ENCODE results near the gene TMEM86B.
A peak's percentile ranks its signal among the peaks of the same experiment; 100 is the strongest.

Gene TMEM86B

DNA sequence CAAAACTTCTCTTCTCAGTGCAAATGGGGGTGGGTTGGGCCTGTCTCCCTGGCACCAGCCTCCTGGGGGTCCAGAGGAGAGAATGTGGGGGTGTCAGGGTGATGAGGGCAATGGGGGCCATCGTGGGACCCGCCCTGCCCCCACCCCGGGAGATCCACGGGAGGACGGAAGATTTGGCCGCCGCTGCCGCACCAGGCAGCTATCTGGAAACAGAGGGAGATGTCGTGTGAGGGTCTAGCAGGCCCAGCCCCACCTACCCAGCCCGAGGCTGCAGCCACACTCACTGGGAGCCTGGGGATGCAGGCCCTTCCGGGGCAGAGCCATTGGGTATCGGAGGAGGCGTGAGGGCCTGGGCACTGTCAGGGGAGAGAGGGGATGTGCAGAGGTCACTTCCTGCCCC, 1.8 kb upstream of the TMEM86B start:
- Histone ChIP-seq H3K4me3 (ENCODE audit: severe bottlenecking) (no peak overlapping the region), H3K4me1 (ENCODE audit: insufficient read depth, poor library complexity, severe bottlenecking) (no peaks in the 10 kb centered on the region), H3K9me3 (ENCODE audit: severe bottlenecking) (no peaks in the 10 kb centered on the region), H3K36me3 (ENCODE audit: low read depth) (peaks cover 48% of the 10 kb centered on the region), H3K27ac (ENCODE audit: poor library complexity, severe bottlenecking) (no peak overlapping the region), H3K27me3 (ENCODE audit: insufficient read depth, poor library complexity, severe bottlenecking) (no peaks in the 10 kb centered on the region)
- no peak for TF ChIP-seq CTCF (IDR thresholded peaks at IDR 0.05; ENCODE audit: poor library complexity, severe bottlenecking)
- ATAC-seq (ENCODE audit: low read depth): no peak
- no peak for DNase-seq (ENCODE audit: low spot score)

GRCh38 chr19:55229789-55230182, 1.2 kb upstream of the TMEM86B start:
- H3K27ac ChIP-seq (ENCODE audit: poor library complexity, severe bottlenecking): no peak overlapping the region
- H3K4me3 ChIP-seq (ENCODE audit: severe bottlenecking): no peak overlapping the region
- DNase-seq (ENCODE audit: low spot score) (no peak), ATAC-seq (ENCODE audit: low read depth) (no peak)
- H3K27me3 ChIP-seq (ENCODE audit: insufficient read depth, poor library complexity, severe bottlenecking): no peaks in the 10 kb centered on the region
- no peaks in the 10 kb centered on the region for H3K4me1 ChIP-seq (ENCODE audit: insufficient read depth, poor library complexity, severe bottlenecking)
- peaks cover 46% of the 10 kb centered on the region for H3K36me3 ChIP-seq (ENCODE audit: low read depth)
- H3K9me3 ChIP-seq (ENCODE audit: severe bottlenecking): no peaks in the 10 kb centered on the region
- no peak for TF ChIP-seq CTCF (IDR thresholded peaks at IDR 0.05; ENCODE audit: poor library complexity, severe bottlenecking)

DNA sequence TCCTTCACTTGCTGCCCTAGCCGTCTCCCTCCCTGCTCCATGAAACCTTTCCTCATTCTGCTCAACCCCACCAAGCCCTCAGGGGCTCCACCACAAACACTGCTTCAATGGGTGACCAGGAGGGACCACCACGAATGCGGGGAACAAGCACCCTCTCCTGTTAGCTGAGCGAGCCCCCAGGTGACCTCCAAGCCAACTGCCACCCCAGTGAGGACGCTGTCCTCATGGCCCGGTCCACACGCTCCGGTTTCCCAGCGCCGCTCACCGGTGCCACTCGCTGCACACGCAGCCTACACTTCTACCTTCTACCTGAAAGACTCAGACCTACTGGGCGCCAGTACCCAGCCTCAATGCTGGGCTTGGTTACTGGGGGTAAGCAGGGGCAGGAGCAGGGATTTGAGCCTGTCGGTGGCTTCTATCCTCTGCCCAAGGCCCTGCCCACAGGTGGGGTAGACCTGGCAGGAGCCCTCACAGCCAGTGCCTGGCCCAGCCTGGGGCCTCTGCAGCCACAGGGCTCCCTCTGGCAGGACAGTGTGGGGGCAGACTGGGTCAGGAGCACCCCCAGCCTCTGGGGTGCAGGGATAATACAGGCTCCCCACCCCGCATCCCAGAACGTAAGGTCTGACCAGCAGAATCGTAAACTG, 704 bp upstream of the TMEM86B start:
- Histone ChIP-seq H3K36me3 (ENCODE audit: low read depth) (peaks cover 41% of the 10 kb centered on the region), H3K9me3 (ENCODE audit: severe bottlenecking) (no peaks in the 10 kb centered on the region), H3K27ac (ENCODE audit: poor library complexity, severe bottlenecking) (no peak overlapping the region), H3K4me1 (ENCODE audit: insufficient read depth, poor library complexity, severe bottlenecking) (no peaks in the 10 kb centered on the region), H3K27me3 (ENCODE audit: insufficient read depth, poor library complexity, severe bottlenecking) (no peaks in the 10 kb centered on the region), H3K4me3 (ENCODE audit: severe bottlenecking) (no peak overlapping the region)
- DNase-seq (ENCODE audit: low spot score): no peak
- TF ChIP-seq CTCF (IDR thresholded peaks at IDR 0.05; ENCODE audit: poor library complexity, severe bottlenecking): no peak
- no peak for ATAC-seq (ENCODE audit: low read depth)

DNA sequence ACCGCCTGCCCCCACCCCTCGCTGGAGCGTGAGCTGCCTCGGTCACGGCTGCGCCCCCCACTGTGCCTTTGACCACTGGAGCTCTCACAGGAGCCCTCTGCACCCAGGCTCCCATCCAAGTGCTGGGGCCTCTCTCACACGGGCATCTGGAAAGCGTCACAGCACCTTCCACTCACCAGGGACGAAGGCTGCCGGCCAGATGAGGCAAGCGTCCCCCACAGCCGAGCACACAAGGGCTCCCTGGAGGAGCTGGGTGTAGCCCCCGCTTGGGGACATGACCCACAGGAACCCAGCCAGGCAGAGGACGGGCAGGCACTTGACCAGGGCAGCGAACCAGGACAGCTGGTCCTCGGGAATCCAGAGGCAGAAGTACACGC, 560 bp downstream of the TMEM86B start:
- Histone ChIP-seq H3K27ac (ENCODE audit: poor library complexity, severe bottlenecking) (no peak overlapping the region), H3K9me3 (ENCODE audit: severe bottlenecking) (no peaks in the 10 kb centered on the region), H3K4me1 (ENCODE audit: insufficient read depth, poor library complexity, severe bottlenecking) (no peaks in the 10 kb centered on the region), H3K4me3 (ENCODE audit: severe bottlenecking) (no peak overlapping the region), H3K36me3 (ENCODE audit: low read depth) (peaks cover 28% of the 10 kb centered on the region), H3K27me3 (ENCODE audit: insufficient read depth, poor library complexity, severe bottlenecking) (no peaks in the 10 kb centered on the region)
- DNase-seq (ENCODE audit: low spot score): no peak
- TF ChIP-seq CTCF (IDR thresholded peaks at IDR 0.05; ENCODE audit: poor library complexity, severe bottlenecking): no peak
- no peak for ATAC-seq (ENCODE audit: low read depth)

- Histone ChIP-seq H3K4me1 (ENCODE audit: insufficient read depth, poor library complexity, severe bottlenecking) (no peaks in the 10 kb centered on the region), H3K36me3 (ENCODE audit: low read depth) (peaks cover 23% of the 10 kb centered on the region), H3K9me3 (ENCODE audit: severe bottlenecking) (no peaks in the 10 kb centered on the region), H3K4me3 (ENCODE audit: severe bottlenecking) (no peak overlapping the region), H3K27me3 (ENCODE audit: insufficient read depth, poor library complexity, severe bottlenecking) (no peaks in the 10 kb centered on the region), H3K27ac (ENCODE audit: poor library complexity, severe bottlenecking) (no peak overlapping the region)
- DNase-seq (ENCODE audit: low spot score) (no peak), ATAC-seq (ENCODE audit: low read depth) (peak; percentile 8; the same call in 1 of the 3 replicates)
- no peak for TF ChIP-seq CTCF (IDR thresholded peaks at IDR 0.05; ENCODE audit: poor library complexity, severe bottlenecking)
Measured at GRCh38 chr19:55227241-55228014, 1.1 kb downstream of the TMEM86B start.
